Kidney (tissue), 14 donors: ENCODE results near the gene MUC5AC. TPM values are rescaled to one million over a fixed set of nuclear protein-coding genes. Genes with fewer than 3 reads are reported as not detected.

Source experiments
- DNase-seq, 5 donors: peaks; one replicate each; pipeline ENCODE4 v3.0.0-alpha.2; 2013 to 2020
- FAIRE-seq: peaks from 2 replicates; lab custom pipeline; 2012; peaks lifted over from hg19 to GRCh38; lab: Jason Lieb, UNC
- H3K27ac ChIP-seq, 2 donors: one replicate each; pipeline ENCODE4 v1.7.0; 2013; ENCODE audit warnings: low read depth in 2 of 2, low read length in 2 of 2, inconsistent platforms in 1 of 2
- H3K27me3 ChIP-seq: one replicate; pipeline ENCODE4 v1.7.1; 2013; ENCODE audit warnings: low read length, inconsistent platforms; ENCODE audit not compliant: control insufficient read depth, insufficient read depth
- H3K36me3 ChIP-seq, 3 donors: one replicate each; pipeline versions ENCODE4 v1.7.0 to v1.7.1; 2013; ENCODE audit warnings: low read length in 3 of 3, control low read depth in 1 of 3, inconsistent platforms in 1 of 3; ENCODE audit not compliant: insufficient read depth in 3 of 3, control insufficient read depth in 2 of 3
- H3K4me1 ChIP-seq, 3 donors: one replicate each; pipeline versions ENCODE4 v1.7.0 to v1.7.1; 2013; ENCODE audit warnings: low read length in 3 of 3, inconsistent platforms in 1 of 3, low read depth in 1 of 3; ENCODE audit not compliant: control insufficient read depth in 2 of 3, insufficient read depth in 2 of 3
- H3K4me3 ChIP-seq, 3 donors: one replicate each; pipeline versions ENCODE4 v1.7.0 to v1.8.1; 2013; ENCODE audit warnings: low read length in 3 of 3, control low read depth in 1 of 3, inconsistent platforms in 1 of 3
- H3K9ac ChIP-seq, 3 donors: one replicate each; pipeline versions ENCODE4 v1.7.0 to v1.7.1; 2013; ENCODE audit warnings: low read length in 3 of 3, control low read depth in 1 of 3, inconsistent platforms in 1 of 3
- H3K9me3 ChIP-seq, 3 donors: one replicate each; pipeline versions ENCODE4 v1.7.0 to v1.7.1; 2013; ENCODE audit warnings: low read length in 3 of 3, control low read depth in 1 of 3, inconsistent platforms in 1 of 3; ENCODE audit not compliant: control insufficient read depth in 2 of 3, insufficient read depth in 1 of 3
- CTCF ChIP-seq: IDR thresholded peaks from 3 replicates; pipeline ENCODE4 v1.5.1; 2012; ENCODE audit warnings: mild to moderate bottlenecking, moderate library complexity, borderline replicate concordance; ENCODE audit not compliant: insufficient read depth; ENCODE audit errors: extremely low read depth
- intact Hi-C: fragments of 100-400 bp; cut with DNase I; formaldehyde crosslinking; loops from one replicate; pipeline ENCODE4 v1.11.1; 2022
- polyA plus RNA-seq: library from polyadenylated mRNA; stranded (reverse); fragments of 350-450 nt; fragmentation: Illumina TruSeq; extraction: RNeasy Lipid Tissue Mini Kit (QIAGEN cat#74804); gene quantifications from one replicate; pipeline ENCODE4 v1.2.3, GENCODE V29; 2014; ENCODE audit warnings: low read depth, low replicate concordance; ENCODE audit not compliant: insufficient read depth
- total RNA-seq: library from RNA; stranded (reverse); fragmentation: NEBNext Ultra II Directional; extraction: Animal tissue kit (Norgen Biotek cat#: 25700); gene quantifications from one replicate; pipeline ENCODE4 v1.2.1, GENCODE V29; 2021
- donor health status: control.
- donor health status: control.
- donor health status: control.
- donor health status: control.
- donor health status: control.
- donor health status: DM: yes; HTN: yes; CAD: no.
- donor health status: Normal renal cell carcinoma (clear cell type).

Gene MUC5AC
- total and polyA plus RNA-seq, 2 donors from 2014 or later, result 0.03 TPM; not detected in 1

GRCh38 chr11:1160231-1161101 is 2.7 kb downstream of the MUC5AC start:
- Histone ChIP-seq H3K36me3 (no peaks in the 10 kb centered on the region), H3K27me3 (no peaks in the 10 kb centered on the region), H3K27ac (no peak overlapping the region), H3K4me1 (no peaks in the 10 kb centered on the region), H3K4me3 (no peak overlapping the region), H3K9ac (no peak overlapping the region), H3K9me3 (no peaks in the 10 kb centered on the region)
- DNase-seq (peak in 2 of 5 donors; percentile 26 to 66), FAIRE-seq (no peak)
- intact Hi-C loops, result no loop called here
- no peak for TF ChIP-seq CTCF

- Histone ChIP-seq H3K9ac (no peak overlapping the region), H3K27me3 (no peaks in the 10 kb centered on the region), H3K4me3 (no peak overlapping the region), H3K4me1 (no peaks in the 10 kb centered on the region), H3K36me3 (no peaks in the 10 kb centered on the region), H3K27ac (no peak overlapping the region), H3K9me3 (no peaks in the 10 kb centered on the region)
- FAIRE-seq (no peak), DNase-seq (peak in 2 of 5 donors; percentile 26 to 71)
- no peak for TF ChIP-seq CTCF
- intact Hi-C loops, result no loop called here
Observed at GRCh38 chr11:1161410-1162137, 3.8 kb downstream of the MUC5AC start.

- Histone ChIP-seq H3K9ac (no peak overlapping the region), H3K4me1 (no peaks in the 10 kb centered on the region), H3K27ac (no peak overlapping the region), H3K36me3 (no peaks in the 10 kb centered on the region), H3K27me3 (no peaks in the 10 kb centered on the region), H3K9me3 (no peaks in the 10 kb centered on the region), H3K4me3 (no peak overlapping the region)
- intact Hi-C loops, result no loop called here
- no peak for TF ChIP-seq CTCF
- DNase-seq (peak in 1 of 5 donors; percentile 22), FAIRE-seq (no peak)
Observed at GRCh38 chr11:1162138-1162475, 4.4 kb downstream of the MUC5AC start.
